Activated CD8-positive, alpha-beta memory T cell treated with anti-CD3 and anti-CD28 coated beads, Interleukin-2, amount 50 U/mL, for 24 hours (primary cell): Measurements from ENCODE around the gene MEIS2.

Experiments
- DNase-seq: peaks from one replicate; pipeline ENCODE4 v3.0.0-alpha.2; 2020; ENCODE audit errors: extremely low read depth

The MEIS2 gene

GRCh38 chr15:36879568-36880222, 220.7 kb downstream of the MEIS2 start:
- DNase-seq = no peak

DNA sequence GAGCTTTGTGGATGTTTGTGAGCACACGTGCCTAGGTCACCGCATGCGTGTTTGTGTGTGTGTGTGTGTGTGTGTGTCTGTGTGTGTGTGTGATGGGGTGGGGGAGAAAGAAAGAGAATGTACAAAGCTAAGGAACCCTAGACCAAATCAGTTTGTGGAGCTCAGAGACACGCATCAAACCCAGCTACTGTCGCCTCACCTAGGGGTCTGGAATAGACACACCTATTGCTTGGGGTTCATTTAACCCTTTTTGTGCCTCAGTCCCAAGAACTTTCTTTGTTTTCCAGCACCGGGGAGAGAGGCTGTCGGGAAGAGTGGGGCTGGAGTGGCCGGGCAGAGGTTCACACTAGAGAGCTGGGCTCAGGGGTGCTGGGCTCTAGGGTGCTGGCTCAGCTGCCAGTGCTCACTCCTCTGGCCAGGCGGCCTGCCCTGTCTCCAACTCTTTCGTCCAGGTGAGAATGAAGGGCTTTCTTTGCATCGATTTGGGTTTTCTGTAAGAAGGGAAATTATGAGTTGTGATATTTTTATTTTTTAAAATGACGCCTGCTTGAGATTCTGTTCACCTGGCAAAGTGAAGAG, 221.6 kb downstream of the MEIS2 start:
- DNase-seq = no peak

DNA sequence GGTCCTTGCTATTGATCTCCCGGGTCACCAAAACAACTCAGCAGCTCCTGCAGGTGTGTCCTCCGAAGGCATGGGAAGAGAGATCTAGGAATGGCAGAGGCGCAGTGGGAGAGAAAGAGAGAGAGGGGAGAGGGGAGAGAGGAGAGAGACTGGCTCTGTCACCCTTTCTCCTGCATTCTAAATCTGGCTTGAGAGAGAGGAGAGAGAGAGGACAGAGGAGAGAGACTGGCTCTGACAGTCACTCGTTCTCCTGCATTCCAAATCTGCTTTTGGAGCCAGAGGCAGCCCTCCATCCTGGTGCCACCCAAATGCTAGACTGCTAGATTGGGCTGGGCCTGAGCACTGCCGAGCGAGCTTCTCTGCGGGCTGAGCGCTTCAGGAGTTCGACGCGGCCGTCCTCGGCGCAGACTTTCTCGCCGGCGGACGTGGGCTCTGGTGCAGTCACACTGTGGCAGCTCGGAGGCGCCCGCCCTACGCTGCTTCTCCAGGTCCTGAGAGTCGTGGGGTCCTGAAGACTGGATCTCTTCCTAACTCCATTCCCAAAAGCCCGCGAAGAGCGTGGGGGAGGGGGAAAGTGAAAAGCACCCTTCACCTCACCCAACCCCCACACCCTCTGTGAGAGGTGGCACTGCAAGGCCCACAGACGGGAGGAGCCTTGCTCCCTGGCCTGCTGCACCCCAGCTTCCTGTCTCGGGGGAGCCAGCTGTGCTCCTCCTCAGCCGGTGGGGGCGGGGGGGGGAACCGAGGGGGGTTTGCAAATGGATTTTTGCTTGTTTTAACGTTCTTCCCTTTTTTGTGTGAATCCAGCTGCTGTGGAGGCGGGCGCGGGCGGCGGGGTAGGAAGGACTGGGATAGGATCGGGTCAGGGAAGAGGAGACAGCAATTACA, 222.3 kb downstream of the MEIS2 start:
- no peak for DNase-seq

- DNase-seq = no peak
These were observed 223.1 kb downstream of the MEIS2 start for GRCh38 chr15:36877294-36877693.

DNA sequence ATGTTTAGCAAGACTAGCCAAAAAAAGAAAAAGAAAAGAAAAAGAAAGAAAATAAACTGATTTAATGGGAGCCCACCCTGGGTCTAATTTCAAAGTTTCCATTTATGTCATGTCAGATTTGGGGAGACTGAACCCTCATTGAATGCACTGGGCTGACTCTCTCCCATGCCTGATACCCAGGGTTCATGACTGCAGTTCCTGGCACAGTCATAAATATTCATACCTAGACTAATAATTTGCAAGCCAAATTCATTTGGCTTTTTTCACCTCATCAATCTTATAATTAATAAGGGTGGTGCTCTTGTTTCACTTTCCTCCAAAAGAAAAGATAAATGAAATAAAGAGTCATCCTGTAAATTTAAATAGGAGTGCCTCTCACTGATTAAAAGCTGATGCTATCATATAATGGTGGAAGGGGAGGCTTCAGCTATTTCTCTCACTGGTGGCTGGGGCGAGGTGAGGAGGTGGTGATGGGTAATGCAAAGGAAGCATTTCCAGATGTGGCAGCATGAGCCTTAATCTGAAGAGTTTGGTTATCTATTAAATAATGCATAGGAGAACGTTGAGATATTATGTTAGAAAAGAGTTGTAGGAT, 224.5 kb downstream of the MEIS2 start:
- no peak for DNase-seq

DNA sequence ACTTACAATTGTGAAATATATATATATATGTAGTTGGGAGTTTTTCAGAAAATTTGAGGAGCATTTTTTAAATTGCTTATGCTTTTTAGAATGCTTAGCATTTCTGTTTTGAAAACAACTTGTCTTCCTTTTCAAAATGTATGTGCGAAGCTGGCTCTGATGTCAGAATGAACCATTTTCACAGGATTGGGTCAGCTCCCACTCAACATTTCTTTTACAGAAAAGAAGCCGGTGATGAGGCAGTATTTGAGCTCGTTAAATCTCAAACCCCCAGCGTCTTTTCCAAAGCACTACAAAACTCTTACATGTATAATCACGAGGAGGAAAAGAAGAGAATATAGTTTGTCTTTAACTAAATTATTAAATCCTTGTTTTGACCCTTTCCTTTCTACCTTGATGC, 225.4 kb downstream of the MEIS2 start:
- no peak for DNase-seq

DNA sequence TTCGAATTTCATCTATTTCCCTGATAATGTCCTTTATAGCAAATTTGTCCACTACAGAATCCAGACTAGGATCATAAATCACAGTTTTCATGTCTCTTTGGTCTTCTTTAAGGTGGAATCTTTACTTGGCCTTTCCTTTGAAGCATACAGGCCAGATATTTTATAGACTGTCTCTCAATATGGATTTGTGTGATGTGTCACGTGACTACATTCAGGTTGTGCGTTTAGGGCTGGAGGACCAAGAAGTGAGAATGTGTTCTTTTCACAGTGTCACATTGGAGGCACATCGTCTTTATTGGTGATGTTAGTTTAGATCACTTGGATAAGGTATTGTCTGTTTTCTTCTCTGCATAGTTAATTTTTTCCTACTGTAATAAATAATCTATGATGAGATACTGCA, 232.9 kb downstream of the MEIS2 start:
- no peak for DNase-seq

DNA sequence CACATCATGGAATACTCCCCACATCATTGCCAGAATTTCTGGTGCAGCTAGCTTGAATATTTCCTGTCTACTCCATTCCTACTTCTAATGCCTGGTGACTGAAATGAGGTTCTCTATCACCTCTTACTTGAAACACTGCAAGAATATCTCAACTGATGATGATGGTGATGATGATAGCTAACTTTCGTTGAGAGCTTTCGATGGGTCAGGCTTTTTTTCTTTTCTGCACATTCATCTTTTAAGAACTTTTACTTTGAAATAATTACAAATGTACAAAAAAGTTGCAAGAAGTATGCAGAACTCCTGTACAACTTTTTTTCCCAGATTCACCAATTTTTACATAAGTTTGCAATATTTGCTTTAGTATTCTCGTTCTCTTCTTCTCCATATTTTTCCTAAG, 233.5 kb downstream of the MEIS2 start:
- no peak for DNase-seq

DNA sequence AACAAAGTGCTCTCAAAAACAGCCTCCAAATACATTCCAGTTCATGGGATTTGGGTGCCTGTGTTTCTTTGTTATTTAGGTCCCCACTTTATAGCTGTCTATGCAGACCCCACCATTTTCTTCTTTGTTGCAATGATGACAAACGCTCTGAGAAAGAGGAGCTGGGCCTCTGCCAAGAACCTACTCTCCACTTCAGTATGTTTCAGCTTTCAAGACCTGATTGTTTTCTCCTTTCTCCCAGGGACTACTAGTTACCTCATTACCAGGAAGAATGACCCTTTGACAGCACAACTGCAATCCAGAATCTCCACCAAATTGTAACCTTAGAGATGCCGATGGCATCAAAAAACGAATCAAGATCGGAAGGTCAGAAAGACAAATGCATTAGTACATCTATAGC, 236.8 kb downstream of the MEIS2 start:
- no peak for DNase-seq

DNA sequence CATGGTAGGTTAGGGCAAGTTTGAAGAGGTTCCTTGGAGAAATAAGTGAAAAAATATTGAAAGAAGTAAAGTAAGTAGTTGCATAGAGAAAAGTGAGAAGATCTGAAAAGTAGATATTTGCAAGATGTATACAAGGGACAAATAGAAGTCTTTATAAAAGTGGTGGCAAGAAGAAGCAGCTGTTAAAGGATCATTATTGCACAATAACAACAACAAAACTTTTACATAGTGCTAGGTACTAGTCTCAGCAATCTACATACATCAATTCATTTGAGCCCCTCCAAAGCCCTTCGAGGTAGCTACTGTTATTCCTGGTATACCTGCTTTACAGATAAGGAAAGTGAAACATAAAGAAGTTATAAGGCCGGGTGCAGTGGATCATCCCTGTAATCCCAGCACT, 239.6 kb downstream of the MEIS2 start:
- no peak for DNase-seq

GRCh38 chr15:36858423-36858822, 241.9 kb downstream of the MEIS2 start:
- DNase-seq = no peak

GRCh38 chr15:36856339-36856973, 243.9 kb downstream of the MEIS2 start:
- no peak for DNase-seq

DNA sequence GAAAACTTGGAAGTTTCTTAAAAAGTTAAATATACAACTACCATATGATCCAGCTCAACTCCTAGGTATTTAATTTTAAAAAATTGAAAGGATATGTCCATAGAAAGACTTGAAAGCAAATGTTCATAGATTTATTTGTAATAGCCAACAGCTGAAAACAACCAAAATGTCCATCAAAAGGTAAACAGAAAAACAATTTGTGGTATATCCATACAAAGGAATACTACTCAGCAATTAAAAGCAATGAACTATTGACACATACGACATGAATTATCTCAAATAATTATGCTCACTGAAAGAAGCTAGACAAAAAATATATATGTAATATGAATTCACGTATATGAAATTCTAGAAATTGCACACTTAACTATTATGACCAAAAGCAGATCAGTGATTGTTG, 249.5 kb downstream of the MEIS2 start:
- DNase-seq = no peak

GRCh38 chr15:36845270-36845669, 255.1 kb downstream of the MEIS2 start:
- no peak for DNase-seq

- no peak for DNase-seq
These were observed 255.8 kb downstream of the MEIS2 start for GRCh38 chr15:36844534-36844998.

DNA sequence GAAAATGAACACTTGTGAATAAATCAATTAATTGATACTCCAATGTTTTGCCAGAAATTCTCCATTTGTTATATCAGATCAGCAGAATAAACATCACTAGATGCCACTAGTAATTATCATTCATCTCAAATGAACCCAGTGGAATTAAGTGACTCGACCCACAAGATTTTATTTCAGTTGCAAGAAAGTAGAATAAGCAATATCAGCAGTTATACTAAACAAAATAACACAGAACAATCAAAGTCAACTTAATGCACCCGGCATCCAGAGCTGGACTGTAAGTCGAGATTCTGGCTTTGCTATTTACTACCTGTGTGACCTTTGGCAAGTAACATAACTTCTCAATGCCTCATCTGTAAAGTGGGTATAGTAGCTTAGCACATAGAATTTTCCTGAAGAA, 256.5 kb downstream of the MEIS2 start:
- no peak for DNase-seq

- DNase-seq = no peak
These were observed 259.2 kb downstream of the MEIS2 start for GRCh38 chr15:36841193-36841592.
